Common myeloid progenitor, CD34-positive (primary cell): ENCODE measurements around the gene HIVEP2.

Experiments used
- CTCF ChIA-PET: fragments of 350-600 bp; sonication (Branson Sonifier 250); formaldehyde crosslinking; loops from one replicate; lab custom pipeline; 2021; ENCODE audit warnings: antibody characterized with exemption; lab: Charles Lee
- POLR2A ChIA-PET: fragments of 350-600 bp; sonication (Branson Sonifier 250); formaldehyde crosslinking; loops from one replicate; lab custom pipeline; 2021; ENCODE audit warnings: antibody characterized with exemption; lab: Charles Lee
- DNase-seq, 3 donors: peaks; one replicate each; pipeline versions ENCODE4 v3.0.0 to v3.0.0-alpha.2; 2013
- H3K27ac ChIP-seq, 2 experiments: 1 replicate in 1 of 2; 2 replicates in 1 of 2; pipeline ENCODE4 v1.7.0; 2013; ENCODE audit warnings: inconsistent platforms in 2 of 2, low read length in 2 of 2, mild to moderate bottlenecking in 2 of 2, low read depth in 1 of 2, moderate library complexity in 1 of 2; ENCODE audit not compliant: severe bottlenecking in 2 of 2, insufficient read depth in 1 of 2, poor library complexity in 1 of 2
- H3K27me3 ChIP-seq, 5 experiments: replicated peaks in 2 of 5; 1 replicate in 3 of 5; 2 replicates in 2 of 5; pipeline versions ENCODE4 v1.6.1 to v1.7.0; 2013; ENCODE audit warnings: low read length in 4 of 5, mild to moderate bottlenecking in 2 of 5, moderate library complexity in 2 of 5, inconsistent platforms in 1 of 5; ENCODE audit not compliant: insufficient read depth in 5 of 5, control insufficient read depth in 4 of 5
- H3K36me3 ChIP-seq, 4 experiments: 1 replicate in 2 of 4; 2 replicates in 2 of 4; pipeline versions ENCODE4 v1.6.1 to v1.7.0; 2013; ENCODE audit warnings: low read length in 3 of 4, control low read depth in 1 of 4, mild to moderate bottlenecking in 1 of 4; ENCODE audit not compliant: control insufficient read depth in 4 of 4, insufficient read depth in 4 of 4
- H3K4me1 ChIP-seq, 4 experiments: 1 replicate in 3 of 4; 2 replicates in 1 of 4; pipeline versions ENCODE4 v1.6.1 to v1.7.1; 2013; ENCODE audit warnings: low read length in 3 of 4, mild to moderate bottlenecking in 3 of 4, control low read depth in 1 of 4, inconsistent platforms in 1 of 4, moderate library complexity in 1 of 4; ENCODE audit not compliant: control insufficient read depth in 4 of 4, insufficient read depth in 4 of 4; ENCODE audit errors: control extremely low read depth in 1 of 4
- H3K4me3 ChIP-seq, 7 experiments: 1 replicate in 4 of 7; 2 replicates in 3 of 7; pipeline versions ENCODE4 v1.5.1 to v1.7.0; 2013; ENCODE audit warnings: mild to moderate bottlenecking in 7 of 7, low read length in 6 of 7, moderate library complexity in 6 of 7, inconsistent platforms in 2 of 7, low read depth in 2 of 7, control low read depth in 1 of 7; ENCODE audit not compliant: insufficient read depth in 4 of 7, control insufficient read depth in 1 of 7; ENCODE audit errors: extremely low read depth in 1 of 7
- H3K9me3 ChIP-seq, 5 experiments: 1 replicate in 4 of 5; 2 replicates in 1 of 5; pipeline versions ENCODE4 v1.6.1 to v1.7.1; 2013; ENCODE audit warnings: low read length in 4 of 5, mild to moderate bottlenecking in 2 of 5, inconsistent platforms in 1 of 5, low read depth in 1 of 5, moderate library complexity in 1 of 5; ENCODE audit not compliant: control insufficient read depth in 4 of 5, insufficient read depth in 2 of 5; ENCODE audit errors: control extremely low read depth in 1 of 5
- WGBS: methylation state at CpG from one replicate; pipeline ENCODE4 v1.1.5; 2013; ENCODE audit not compliant: insufficient coverage; 5-methylcytosine and 5-hydroxymethylcytosine counted together

HIVEP2 gene

DNA sequence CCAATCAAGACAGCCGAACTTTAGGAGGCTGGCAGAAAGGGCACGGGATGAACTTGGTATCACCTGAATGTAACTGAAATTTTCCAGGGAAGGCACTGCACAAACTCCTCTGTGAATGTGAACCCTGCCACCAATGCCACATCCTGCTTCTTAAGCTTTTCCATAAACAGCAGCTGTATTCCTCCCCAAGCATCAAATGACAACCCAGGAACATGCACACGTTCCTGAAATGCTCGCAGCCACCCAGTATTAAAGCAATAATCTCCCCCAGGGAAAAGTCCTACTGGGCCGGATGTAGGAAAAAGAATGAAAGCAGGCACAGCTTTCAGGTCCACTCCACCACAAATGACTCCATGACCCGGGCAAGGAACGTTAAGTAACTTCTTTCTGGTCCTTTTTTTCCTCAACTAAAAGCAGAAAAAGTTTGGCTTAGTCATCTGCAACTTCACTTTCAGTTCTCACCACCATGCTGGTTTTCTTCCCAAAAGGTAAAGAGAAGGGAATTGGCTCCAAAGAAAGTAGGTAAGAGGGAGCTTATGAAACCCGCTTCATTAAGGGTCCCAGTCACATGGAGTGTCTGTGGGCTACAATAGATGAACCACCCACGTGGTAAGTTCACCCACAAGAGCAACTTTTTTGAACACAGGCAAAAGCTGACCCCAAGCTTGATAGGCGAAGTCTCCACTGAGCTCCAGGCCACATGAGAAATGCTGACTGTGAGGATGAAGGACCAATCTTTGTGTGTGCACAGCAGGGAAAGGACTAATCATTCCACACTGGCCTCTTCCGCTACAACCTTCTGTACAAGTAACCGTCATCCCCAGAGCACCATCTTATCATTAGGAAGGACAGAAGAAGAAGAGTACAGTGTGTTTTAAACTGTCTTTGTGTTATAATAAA, 90.1 kb downstream of the HIVEP2 start:
- DNase-seq, result no peak
- Histone ChIP-seq H3K9me3 (no peaks in the 10 kb centered on the region), H3K4me3 (no peak overlapping the region), H3K4me1 (peaks cover 23 to 41% (median 30%) of the 10 kb centered on the region in 4 experiments), H3K27me3 (no peaks in the 10 kb centered on the region), H3K36me3 (no peaks in the 10 kb centered on the region), H3K27ac (no peak overlapping the region)
- CTCF ChIA-PET, result interaction anchor here (0.9 to 2.8 kb wide), 5 partner anchors 12 to 38 kb away, joined by 3 to 14 read pairs (median 3); no protein-coding TSS in a partner anchor
- WGBS, result 91% methylated on average over 9 of the region's 12 CpGs
- POLR2A ChIA-PET, result interaction anchor here (0.6 kb wide), 1 partner anchor 150 kb away, joined by 4 read pairs; no protein-coding TSS in a partner anchor

DNA sequence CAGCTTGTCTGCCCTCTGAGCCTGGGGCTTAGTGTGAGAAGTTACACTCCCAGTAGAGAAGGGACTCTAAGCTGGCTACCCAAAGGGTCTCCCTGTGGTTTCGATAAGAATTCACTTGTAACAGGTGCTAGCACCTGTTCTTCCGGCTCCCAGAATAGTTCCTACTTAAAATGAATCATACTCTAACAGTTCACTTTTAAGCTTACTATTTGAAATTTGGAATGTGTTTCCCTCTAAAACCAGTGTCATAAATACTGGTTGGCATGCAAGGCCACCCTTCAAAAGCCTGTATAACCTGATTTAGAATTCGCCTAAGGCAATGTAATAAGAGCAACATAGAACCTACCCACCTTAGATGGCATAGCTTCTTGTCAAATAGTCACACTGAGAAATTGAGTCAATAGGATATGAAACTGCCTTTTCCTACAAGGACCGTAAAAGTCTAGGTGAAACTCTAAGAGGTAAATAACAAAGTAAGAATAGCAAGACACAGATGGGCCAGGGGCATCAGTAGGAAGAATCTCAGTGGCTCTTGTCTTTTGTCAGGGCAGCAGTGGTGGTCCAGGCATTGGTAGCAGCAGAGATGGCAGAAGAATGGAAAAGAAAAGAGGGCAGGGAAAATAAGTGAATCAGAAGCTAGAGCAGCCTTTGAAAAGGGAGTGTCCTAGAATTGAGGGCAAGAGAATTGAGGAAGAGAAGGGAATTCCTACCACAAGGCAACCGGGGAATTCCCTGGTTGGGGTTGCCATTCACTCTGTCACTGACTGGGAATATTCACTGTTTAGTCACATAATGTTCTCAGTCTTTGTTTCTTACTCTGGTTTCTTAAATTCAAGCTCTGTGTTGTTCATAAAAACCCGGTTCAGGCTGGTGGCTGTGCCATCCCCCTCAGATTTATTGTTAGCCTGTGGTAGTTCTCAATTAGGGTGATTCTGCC, 91.5 kb downstream of the HIVEP2 start:
- Histone ChIP-seq H3K36me3 (no peaks in the 10 kb centered on the region), H3K27me3 (no peaks in the 10 kb centered on the region), H3K4me1 (peaks cover 23 to 50% (median 30%) of the 10 kb centered on the region in 4 experiments), H3K9me3 (no peaks in the 10 kb centered on the region), H3K27ac (no peak overlapping the region), H3K4me3 (no peak overlapping the region)
- no peak for DNase-seq
- POLR2A ChIA-PET, result no interaction called here
- WGBS, result 100% methylated on average over 5 of the region's 6 CpGs
- CTCF ChIA-PET, result interaction anchor here (1.0 to 2.8 kb wide), 6 partner anchors 10 to 37 kb away, joined by 3 to 14 read pairs (median 3); no protein-coding TSS in a partner anchor

DNA sequence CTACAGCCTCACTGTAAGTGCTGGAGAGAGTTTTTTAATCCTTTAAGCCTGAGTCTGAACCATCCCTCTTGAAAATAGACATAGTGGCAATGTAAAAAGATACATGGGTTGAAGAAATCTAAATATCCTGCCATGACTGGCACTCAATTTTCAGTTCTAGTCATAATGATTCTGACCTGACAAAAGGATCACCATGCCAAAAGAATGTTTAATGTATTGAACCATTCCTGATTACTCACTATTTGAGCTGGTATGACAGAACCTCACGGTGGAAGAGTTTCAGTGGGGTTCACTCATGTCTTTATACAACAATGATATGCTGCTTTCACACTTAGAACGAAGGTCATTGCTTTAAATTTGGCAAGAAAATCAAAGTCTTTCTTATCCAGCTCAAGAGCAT, 93.4 kb downstream of the HIVEP2 start:
- DNase-seq, result no peak
- no peaks in the 10 kb centered on the region for H3K9me3 ChIP-seq
- no peak overlapping the region for H3K4me3 ChIP-seq
- 100% methylated on average over 2 of the region's 2 CpGs for WGBS
- peaks cover 13 to 37% (median 14%) of the 10 kb centered on the region in 4 experiments for H3K4me1 ChIP-seq
- CTCF ChIA-PET, result no interaction called here
- no peaks in the 10 kb centered on the region for H3K27me3 ChIP-seq
- no peaks in the 10 kb centered on the region for H3K36me3 ChIP-seq
- H3K27ac ChIP-seq, result no peak overlapping the region
- POLR2A ChIA-PET, result no interaction called here

DNA sequence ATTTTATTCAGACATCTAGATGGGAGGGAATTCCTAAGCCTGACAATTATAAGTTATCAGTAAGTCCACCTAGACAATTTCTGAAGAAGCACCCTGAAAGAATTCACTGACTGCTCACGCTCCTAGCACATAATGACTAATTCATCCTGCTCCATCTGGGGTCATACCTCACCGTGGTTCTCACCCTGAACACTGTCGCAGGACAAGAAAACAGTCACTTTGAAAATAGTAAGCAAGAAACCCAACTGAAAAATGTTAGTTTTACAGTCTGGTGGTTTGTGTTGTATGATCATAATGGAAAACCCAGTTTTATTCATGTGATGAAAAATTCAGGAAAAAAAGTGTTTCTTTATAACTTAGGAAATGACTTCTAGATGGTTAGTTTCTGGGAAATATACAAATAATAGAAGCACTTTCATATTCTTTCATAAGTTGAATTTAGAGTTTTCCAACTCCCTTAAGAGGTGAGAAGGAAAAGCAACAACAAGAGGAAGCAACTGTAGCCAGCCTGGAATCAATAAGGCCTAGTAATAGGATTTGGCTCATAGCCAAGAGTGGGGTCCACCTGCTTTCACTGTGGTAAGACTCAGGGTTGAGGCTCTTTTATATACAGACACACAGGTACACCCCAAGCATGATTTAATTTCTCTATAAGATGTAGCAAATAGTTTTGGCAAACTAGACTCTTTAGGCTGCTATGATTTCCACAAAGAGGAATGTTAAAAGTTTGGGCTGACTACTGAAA, 94.1 kb downstream of the HIVEP2 start:
- Histone ChIP-seq H3K27ac (no peak overlapping the region), H3K27me3 (no peaks in the 10 kb centered on the region), H3K4me1 (peaks cover 8 to 37% (median 10%) of the 10 kb centered on the region in 4 experiments), H3K9me3 (no peaks in the 10 kb centered on the region), H3K36me3 (no peaks in the 10 kb centered on the region), H3K4me3 (no peak overlapping the region)
- DNase-seq, result no peak
- CTCF ChIA-PET, result interaction anchor here (1.1 kb wide), 1 partner anchor 30 kb away, joined by 3 read pairs; no protein-coding TSS in a partner anchor
- POLR2A ChIA-PET, result no interaction called here
- WGBS, result 100% methylated on average over 1 of the region's 3 CpGs

DNA sequence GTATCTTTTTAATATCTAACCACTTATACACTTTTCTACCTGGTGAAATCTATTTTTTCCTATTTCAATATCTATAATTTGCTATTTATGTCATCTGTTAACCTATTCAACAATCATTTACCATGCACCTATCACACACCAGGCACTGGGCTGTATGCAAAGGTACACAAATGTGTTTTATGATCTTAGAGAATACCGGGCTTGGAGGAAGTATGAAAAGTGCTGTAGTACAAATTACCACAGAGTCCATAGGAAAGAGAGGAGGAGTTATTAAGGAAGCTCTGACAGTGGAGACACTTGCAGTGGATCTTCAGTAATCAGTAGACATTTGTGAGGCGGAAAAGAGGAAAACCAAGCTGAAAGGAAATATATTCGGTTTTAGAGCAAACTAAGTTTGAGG, 96.0 kb downstream of the HIVEP2 start:
- H3K36me3 ChIP-seq, result no peaks in the 10 kb centered on the region
- ChIA-PET POLR2A (no interaction called here), CTCF (interaction anchor here (1.1 to 1.5 kb wide), 2 partner anchors 9 to 23 kb away, joined by 4 to 5 read pairs; no protein-coding TSS in a partner anchor)
- no peak overlapping the region for H3K27ac ChIP-seq
- no peak for DNase-seq
- H3K9me3 ChIP-seq, result no peaks in the 10 kb centered on the region
- no peak overlapping the region for H3K4me3 ChIP-seq
- no peaks in the 10 kb centered on the region for H3K27me3 ChIP-seq
- WGBS, result 70% methylated on average over 3 of the region's 3 CpGs
- H3K4me1 ChIP-seq, result peaks cover 23 to 44% (median 25%) of the 10 kb centered on the region in 4 experiments

DNA sequence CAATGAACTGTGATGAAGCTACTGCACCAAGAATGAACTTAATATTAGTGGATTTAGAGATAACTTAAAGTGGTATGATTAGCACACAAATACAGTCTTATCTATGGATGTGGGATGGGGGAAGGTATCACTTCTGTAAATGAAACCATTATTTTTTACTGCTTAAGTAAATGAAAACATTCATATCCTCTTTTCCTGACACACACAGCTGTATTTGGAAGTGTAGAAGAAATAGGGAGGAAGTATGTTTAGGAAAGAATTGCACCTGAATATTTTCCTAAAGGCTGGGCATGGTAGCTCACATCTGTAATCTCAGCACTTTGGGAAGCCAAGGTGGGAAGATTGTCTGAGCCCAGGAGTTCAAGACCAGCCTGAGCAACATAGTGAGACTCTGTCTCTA, 96.8 kb downstream of the HIVEP2 start:
- POLR2A ChIA-PET, result no interaction called here
- Histone ChIP-seq H3K27ac (no peak overlapping the region), H3K4me3 (no peak overlapping the region), H3K36me3 (no peaks in the 10 kb centered on the region), H3K9me3 (no peaks in the 10 kb centered on the region), H3K27me3 (no peaks in the 10 kb centered on the region), H3K4me1 (peaks cover 31 to 48% (median 31%) of the 10 kb centered on the region in 4 experiments)
- DNase-seq, result no peak
- CTCF ChIA-PET, result interaction anchor here (1.5 kb wide), 1 partner anchor 8 kb away, joined by 4 read pairs; no protein-coding TSS in a partner anchor
